NB4 (cell line): ENCODE results near the gene CYBC1.

Experiments used
- CTCF ChIP-seq: IDR thresholded peaks from one replicate; pipeline ENCODE4 v1.5.1; 2012; ENCODE audit warnings: low read depth, low read length
- MYC ChIP-seq: IDR thresholded peaks from 2 replicates; pipeline ENCODE4 v1.6.1; 2011; ENCODE audit warnings: low read depth, low read length
- POLR2A ChIP-seq: IDR thresholded peaks from 2 replicates; pipeline ENCODE4 v1.6.1; 2011; ENCODE audit warnings: mild to moderate bottlenecking; ENCODE audit not compliant: insufficient read length; ENCODE audit errors: extremely low read depth
- TF ChIP-seq, protein P1 (sequence below): IDR thresholded peaks from 2 replicates; pipeline ENCODE4 v1.6.1; 2011; ENCODE audit warnings: low read depth, low read length

GRCh38 chr17:82480318-82480717 lies 29.8 kb upstream of the CYBC1 start:
- TF ChIP-seq CTCF = no peak
- no peak for TF ChIP-seq POLR2A
- TF ChIP-seq, protein P1, sequence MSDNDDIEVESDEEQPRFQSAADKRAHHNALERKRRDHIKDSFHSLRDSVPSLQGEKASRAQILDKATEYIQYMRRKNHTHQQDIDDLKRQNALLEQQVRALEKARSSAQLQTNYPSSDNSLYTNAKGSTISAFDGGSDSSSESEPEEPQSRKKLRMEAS = no peak
- TF ChIP-seq MYC = no peak
